Ectodermal cell (in vitro differentiated cells): ENCODE results near the gene DDX10.

Experiments used
- H3K27ac ChIP-seq: 2 replicates; pipeline ENCODE4 v1.7.0; 2013; ENCODE audit warnings: mild to moderate bottlenecking, low read depth, low read length; ENCODE audit not compliant: insufficient read depth, poor library complexity, severe bottlenecking
- H3K27me3 ChIP-seq: 2 replicates; pipeline ENCODE4 v1.7.0; 2013; ENCODE audit warnings: mild to moderate bottlenecking, low read length; ENCODE audit not compliant: insufficient read depth, control insufficient read depth, poor library complexity, severe bottlenecking
- H3K36me3 ChIP-seq: one replicate; pipeline ENCODE4 v1.7.0; 2013; ENCODE audit warnings: low read length; ENCODE audit not compliant: control insufficient read depth, insufficient read depth
- H3K4me1 ChIP-seq: one replicate; pipeline ENCODE4 v1.7.0; 2013; ENCODE audit warnings: low read length; ENCODE audit not compliant: control insufficient read depth, insufficient read depth
- H3K4me3 ChIP-seq: 2 replicates; pipeline ENCODE4 v1.7.0; 2013; ENCODE audit warnings: low read depth, low read length, control low read depth; ENCODE audit not compliant: insufficient read depth
- H3K9me3 ChIP-seq: 2 replicates; pipeline ENCODE4 v1.7.0; 2013; ENCODE audit warnings: mild to moderate bottlenecking, low read length, moderate library complexity; ENCODE audit not compliant: control insufficient read depth
- WGBS, 2 experiments: methylation state at CpG; one replicate each; pipeline ENCODE4 v1.1.7; 2013; ENCODE audit warnings: missing lambda C conversion rate in 2 of 2; 5-methylcytosine and 5-hydroxymethylcytosine counted together

DDX10 gene

GRCh38 chr11:108923413-108923812, 258.5 kb downstream of the DDX10 start:
- 93 to 97% methylated on average over 1 of the region's 1 CpG for WGBS, 2 experiments

GRCh38 chr11:108926171-108926840, 261.4 kb downstream of the DDX10 start:
- WGBS, 2 experiments: 96 to 98% methylated on average over 5 of the region's 5 CpGs
- no peaks in the 10 kb centered on the region for H3K4me1 ChIP-seq
- no peak overlapping the region for H3K27ac ChIP-seq
- no peaks in the 10 kb centered on the region for H3K27me3 ChIP-seq
- H3K9me3 ChIP-seq: no peaks in the 10 kb centered on the region
- no peak overlapping the region for H3K4me3 ChIP-seq
- no peaks in the 10 kb centered on the region for H3K36me3 ChIP-seq

More at GRCh38 chr11:108923413-108923812, 258.5 kb downstream of the DDX10 start:
- no peak overlapping the region for H3K27ac ChIP-seq
- no peaks in the 10 kb centered on the region for H3K27me3 ChIP-seq
- no peaks in the 10 kb centered on the region for H3K4me1 ChIP-seq
- H3K9me3 ChIP-seq: no peaks in the 10 kb centered on the region
- no peak overlapping the region for H3K4me3 ChIP-seq
- H3K36me3 ChIP-seq: no peaks in the 10 kb centered on the region

- H3K27ac ChIP-seq: no peak overlapping the region
- no peaks in the 10 kb centered on the region for H3K27me3 ChIP-seq
- H3K9me3 ChIP-seq: no peaks in the 10 kb centered on the region
- 86 to 94% methylated on average over 3 of the region's 3 CpGs for WGBS, 2 experiments
- H3K4me3 ChIP-seq: no peak overlapping the region
- no peaks in the 10 kb centered on the region for H3K4me1 ChIP-seq
- H3K36me3 ChIP-seq: no peaks in the 10 kb centered on the region
These were observed 262.1 kb downstream of the DDX10 start for GRCh38 chr11:108926841-108927577.

GRCh38 chr11:108927791-108928545, 263.1 kb downstream of the DDX10 start:
- H3K9me3 ChIP-seq: no peaks in the 10 kb centered on the region
- H3K4me1 ChIP-seq: no peaks in the 10 kb centered on the region
- WGBS, 2 experiments: 88 to 94% methylated on average over 7 of the region's 7 CpGs
- H3K36me3 ChIP-seq: no peaks in the 10 kb centered on the region
- H3K27me3 ChIP-seq: no peaks in the 10 kb centered on the region
- H3K4me3 ChIP-seq: no peak overlapping the region
- H3K27ac ChIP-seq: no peak overlapping the region

- Histone ChIP-seq H3K27ac (no peak overlapping the region), H3K9me3 (no peaks in the 10 kb centered on the region), H3K4me1 (no peaks in the 10 kb centered on the region), H3K27me3 (no peaks in the 10 kb centered on the region), H3K4me3 (no peak overlapping the region), H3K36me3 (no peaks in the 10 kb centered on the region)
- WGBS, 2 experiments: 100% methylated on average over 1 of the region's 1 CpG; no CpG with 5 or more reads in 1 of the 2 experiments
These were observed 264.4 kb downstream of the DDX10 start for GRCh38 chr11:108929241-108929640.

GRCh38 chr11:108931168-108931567, 266.3 kb downstream of the DDX10 start:
- Histone ChIP-seq H3K27ac (no peak overlapping the region), H3K27me3 (no peaks in the 10 kb centered on the region), H3K4me1 (no peaks in the 10 kb centered on the region)

GRCh38 chr11:108933630-108934029, 268.8 kb downstream of the DDX10 start:
- no peaks in the 10 kb centered on the region for H3K36me3 ChIP-seq
- no peak overlapping the region for H3K4me3 ChIP-seq
- 93 to 99% methylated on average over 1 to 2 of the region's 2 CpGs for whole genome bisulfite sequencing, 2 experiments
- no peaks in the 10 kb centered on the region for H3K27me3 ChIP-seq
- no peak overlapping the region for H3K27ac ChIP-seq
- H3K9me3 ChIP-seq: no peaks in the 10 kb centered on the region
- H3K4me1 ChIP-seq: no peaks in the 10 kb centered on the region

More at GRCh38 chr11:108931168-108931567, 266.3 kb downstream of the DDX10 start:
- WGBS, 2 experiments: 100% methylated on average over 2 of the region's 2 CpGs
- Histone ChIP-seq H3K36me3 (no peaks in the 10 kb centered on the region), H3K9me3 (no peaks in the 10 kb centered on the region), H3K4me3 (no peak overlapping the region)

- no peaks in the 10 kb centered on the region for H3K36me3 ChIP-seq
These were observed 269.4 kb downstream of the DDX10 start for GRCh38 chr11:108934289-108934688.

GRCh38 chr11:108934696-108935095, 269.8 kb downstream of the DDX10 start:
- H3K4me3 ChIP-seq: no peak overlapping the region
- 97% methylated on average over 7 of the region's 7 CpGs for WGBS, 2 experiments
- no peak overlapping the region for H3K27ac ChIP-seq
- no peaks in the 10 kb centered on the region for H3K27me3 ChIP-seq
- no peaks in the 10 kb centered on the region for H3K4me1 ChIP-seq
- H3K36me3 ChIP-seq: no peaks in the 10 kb centered on the region
- no peaks in the 10 kb centered on the region for H3K9me3 ChIP-seq

More at GRCh38 chr11:108934289-108934688, 269.4 kb downstream of the DDX10 start:
- H3K4me1 ChIP-seq: no peaks in the 10 kb centered on the region
- H3K4me3 ChIP-seq: no peak overlapping the region
- H3K27ac ChIP-seq: no peak overlapping the region
- H3K27me3 ChIP-seq: no peaks in the 10 kb centered on the region
- H3K9me3 ChIP-seq: no peaks in the 10 kb centered on the region

- H3K27me3 ChIP-seq: no peaks in the 10 kb centered on the region
- no peak overlapping the region for H3K4me3 ChIP-seq
- H3K27ac ChIP-seq: no peak overlapping the region
- 94 to 95% methylated on average over 6 of the region's 6 CpGs for WGBS, 2 experiments
- peaks cover 2% of the 10 kb centered on the region for H3K36me3 ChIP-seq
- no peaks in the 10 kb centered on the region for H3K9me3 ChIP-seq
- no peaks in the 10 kb centered on the region for H3K4me1 ChIP-seq
These were observed 272.9 kb downstream of the DDX10 start for GRCh38 chr11:108937746-108938145.
